Upper lobe of right lung (tissue), 1 donor: ENCODE results near the gene PRLH. TPM values are rescaled to one million over a fixed set of nuclear protein-coding genes. Genes with fewer than 3 reads are reported as not detected.

Experiments used
- ATAC-seq: fragments of 200-7000 bp; cut with Tn5 transposase; one replicate; pipeline ENCODE4 v1.9.1; 2020; ENCODE audit warnings: mild to moderate bottlenecking, moderate library complexity
- DNase-seq: peaks from one replicate; pipeline ENCODE4 v3.0.0-alpha.2; 2020
- H3K27ac ChIP-seq: fragments of 200-600 bp; one replicate; pipeline ENCODE4 v1.8.0; 2022
- H3K27me3 ChIP-seq: fragments of 200-600 bp; one replicate; pipeline ENCODE4 v1.8.0; 2022; ENCODE audit warnings: mild to moderate bottlenecking
- H3K36me3 ChIP-seq: fragments of 200-600 bp; one replicate; pipeline ENCODE4 v1.8.0; 2022
- H3K4me1 ChIP-seq: fragments of 200-600 bp; one replicate; pipeline ENCODE4 v1.8.0; 2022
- H3K4me3 ChIP-seq: fragments of 200-600 bp; one replicate; pipeline ENCODE4 v1.8.0; 2022; ENCODE audit warnings: mild to moderate bottlenecking
- H3K9me3 ChIP-seq: fragments of 200-600 bp; one replicate; pipeline ENCODE4 v1.8.0; 2022
- intact Hi-C: fragments of 100-400 bp; cut with DNase I; formaldehyde crosslinking; loops from one replicate; pipeline ENCODE4 v1.11.0; 2022
- total RNA-seq: library from RNA; stranded (reverse); fragmentation: NEBNext Ultra II Directional; extraction: Animal tissue kit (Norgen Biotek cat#: 25700); gene quantifications from one replicate; pipeline ENCODE4 v1.2.1, GENCODE V29; 2021
- TF ChIP-seq, protein P1 (sequence below): fragments of 200-600 bp; IDR thresholded peaks from one replicate; pipeline ENCODE4 v1.8.0; 2022; ENCODE audit warnings: antibody characterized with exemption
- donor health status: DM: no; HTN: yes; CAD: no; lungs with severe emphysema.

The PRLH gene
- total RNA-seq, 1 donor from 2014 or later = not detected

DNA sequence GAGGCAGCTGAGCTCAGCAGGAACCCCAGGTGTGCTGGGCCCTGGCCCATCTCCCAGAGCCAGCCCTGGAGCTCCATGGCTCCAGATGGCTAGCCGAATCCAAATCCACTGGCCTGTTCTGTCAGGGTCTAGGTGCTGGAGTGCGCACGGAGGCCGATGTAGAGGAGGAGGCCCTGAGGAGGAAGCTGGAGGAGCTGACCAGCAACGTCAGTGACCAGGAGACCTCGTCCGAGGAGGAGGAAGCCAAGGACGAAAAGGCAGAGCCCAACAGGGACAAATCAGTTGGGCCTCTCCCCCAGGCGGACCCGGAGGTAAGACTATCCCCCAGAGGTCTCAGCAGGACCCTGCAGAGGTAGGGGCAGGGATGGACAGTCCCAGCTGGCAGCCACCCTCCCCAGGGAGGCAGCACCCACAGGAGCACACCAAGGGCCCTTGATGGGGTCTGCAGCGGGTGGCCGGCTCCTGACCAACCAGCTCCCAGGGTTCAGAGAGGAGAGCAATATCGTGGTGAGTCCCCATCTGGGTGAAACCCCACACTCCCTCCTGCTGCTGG, 26.1 kb upstream of the PRLH start:
- ATAC-seq (peak; percentile 5), DNase-seq (no peak)
- H3K27ac ChIP-seq = no peak overlapping the region

DNA sequence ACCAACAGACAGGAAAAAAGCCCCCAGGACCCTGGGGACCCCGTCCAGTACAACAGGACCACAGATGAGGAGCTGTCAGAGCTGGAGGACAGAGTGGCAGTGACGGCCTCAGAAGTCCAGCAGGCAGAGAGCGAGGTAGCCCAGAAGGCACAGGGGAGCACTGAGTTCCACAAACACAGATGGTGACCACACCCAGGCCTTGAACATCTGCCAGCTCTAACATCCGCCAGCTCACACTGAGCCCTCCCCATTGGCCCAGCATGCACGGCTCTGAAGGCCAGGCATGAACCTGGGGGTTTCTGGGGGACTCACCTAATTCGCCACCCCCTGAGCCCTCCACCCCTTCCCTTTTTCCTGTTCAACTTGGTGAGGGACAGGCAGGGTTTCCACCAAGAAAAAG, 25.6 kb upstream of the PRLH start:
- H3K4me3 ChIP-seq = no peak overlapping the region
- TF ChIP-seq, protein P1, sequence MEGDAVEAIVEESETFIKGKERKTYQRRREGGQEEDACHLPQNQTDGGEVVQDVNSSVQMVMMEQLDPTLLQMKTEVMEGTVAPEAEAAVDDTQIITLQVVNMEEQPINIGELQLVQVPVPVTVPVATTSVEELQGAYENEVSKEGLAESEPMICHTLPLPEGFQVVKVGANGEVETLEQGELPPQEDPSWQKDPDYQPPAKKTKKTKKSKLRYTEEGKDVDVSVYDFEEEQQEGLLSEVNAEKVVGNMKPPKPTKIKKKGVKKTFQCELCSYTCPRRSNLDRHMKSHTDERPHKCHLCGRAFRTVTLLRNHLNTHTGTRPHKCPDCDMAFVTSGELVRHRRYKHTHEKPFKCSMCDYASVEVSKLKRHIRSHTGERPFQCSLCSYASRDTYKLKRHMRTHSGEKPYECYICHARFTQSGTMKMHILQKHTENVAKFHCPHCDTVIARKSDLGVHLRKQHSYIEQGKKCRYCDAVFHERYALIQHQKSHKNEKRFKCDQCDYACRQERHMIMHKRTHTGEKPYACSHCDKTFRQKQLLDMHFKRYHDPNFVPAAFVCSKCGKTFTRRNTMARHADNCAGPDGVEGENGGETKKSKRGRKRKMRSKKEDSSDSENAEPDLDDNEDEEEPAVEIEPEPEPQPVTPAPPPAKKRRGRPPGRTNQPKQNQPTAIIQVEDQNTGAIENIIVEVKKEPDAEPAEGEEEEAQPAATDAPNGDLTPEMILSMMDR = no peak
- H3K27ac ChIP-seq = no peak overlapping the region
- no peak for DNase-seq
- intact Hi-C loops = no loop called here
- H3K9me3 ChIP-seq = no peaks in the 10 kb centered on the region
- ATAC-seq = peak; percentile 62
- peaks cover 4% of the 10 kb centered on the region for H3K4me1 ChIP-seq
- peaks cover 34% of the 10 kb centered on the region for H3K36me3 ChIP-seq
- no peaks in the 10 kb centered on the region for H3K27me3 ChIP-seq

More for the DNA sequence above, 26.1 kb upstream of the PRLH start:
- intact Hi-C loops = no loop called here
- Histone ChIP-seq H3K27me3 (no peaks in the 10 kb centered on the region), H3K4me3 (no peak overlapping the region), H3K9me3 (no peaks in the 10 kb centered on the region), H3K4me1 (peaks cover 4% of the 10 kb centered on the region), H3K36me3 (peaks cover 40% of the 10 kb centered on the region)
- TF ChIP-seq, protein P1 = no peak

DNA sequence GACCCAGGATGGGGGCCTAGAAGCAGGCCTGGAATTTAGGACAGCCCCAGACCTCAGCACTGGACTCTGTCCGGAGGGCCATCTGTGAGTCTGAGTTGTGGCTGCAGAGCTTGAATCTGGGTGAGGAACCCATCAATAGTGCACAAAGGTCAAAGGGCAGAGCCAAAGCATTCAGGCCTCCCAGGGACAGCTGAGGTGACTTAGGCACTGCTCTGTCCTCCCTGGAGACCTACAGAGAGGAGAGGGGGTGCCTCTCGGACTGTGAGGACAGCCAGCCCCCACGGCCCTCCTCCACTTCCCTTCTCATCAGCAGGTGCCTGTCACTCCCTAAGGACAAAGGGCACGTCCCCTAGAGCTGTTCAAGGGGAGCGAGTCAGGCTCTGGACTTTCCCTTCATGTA, 25.1 kb upstream of the PRLH start:
- Histone ChIP-seq H3K27ac (no peak overlapping the region), H3K4me1 (peaks cover 4% of the 10 kb centered on the region), H3K27me3 (no peaks in the 10 kb centered on the region), H3K9me3 (no peaks in the 10 kb centered on the region), H3K36me3 (peaks cover 32% of the 10 kb centered on the region), H3K4me3 (no peak overlapping the region)
- intact Hi-C loops = no loop called here
- no peak for ATAC-seq
- no peak for DNase-seq
- TF ChIP-seq, protein P1 = no peak

DNA sequence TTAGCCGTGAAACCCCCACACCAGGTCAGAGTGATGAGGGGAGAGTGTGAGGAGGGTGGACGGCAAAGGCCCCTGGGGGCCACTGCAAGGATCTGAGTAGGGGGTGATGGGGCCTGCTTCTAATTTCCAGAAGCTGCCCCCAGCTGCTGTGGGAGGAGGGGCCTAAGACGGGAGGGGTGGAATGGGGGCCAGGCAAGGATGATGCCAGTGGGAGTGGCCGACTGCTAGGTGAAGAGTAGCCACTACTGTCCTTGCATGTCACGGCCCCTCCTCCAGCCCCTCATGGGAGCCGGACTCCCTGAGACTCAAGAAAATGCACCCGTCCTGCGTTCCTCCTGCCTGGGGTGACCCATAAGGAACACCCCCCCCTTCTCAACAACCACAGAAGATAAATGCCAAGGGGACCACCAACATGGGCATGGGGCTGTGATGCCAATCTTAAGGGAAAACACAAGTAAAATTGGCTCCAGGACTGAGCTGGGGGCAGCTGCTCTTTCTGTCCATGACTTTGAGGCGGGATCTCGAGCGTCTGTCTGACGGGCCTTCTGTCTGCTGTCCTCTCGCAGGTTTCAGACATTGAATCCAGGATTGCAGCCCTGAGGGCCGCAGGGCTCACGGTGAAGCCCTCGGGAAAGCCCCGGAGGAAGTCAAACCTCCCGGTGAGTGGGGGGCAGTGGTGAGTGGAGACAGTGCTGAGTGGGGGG, 24.2 kb upstream of the PRLH start:
- H3K9me3 ChIP-seq = no peaks in the 10 kb centered on the region

DNA sequence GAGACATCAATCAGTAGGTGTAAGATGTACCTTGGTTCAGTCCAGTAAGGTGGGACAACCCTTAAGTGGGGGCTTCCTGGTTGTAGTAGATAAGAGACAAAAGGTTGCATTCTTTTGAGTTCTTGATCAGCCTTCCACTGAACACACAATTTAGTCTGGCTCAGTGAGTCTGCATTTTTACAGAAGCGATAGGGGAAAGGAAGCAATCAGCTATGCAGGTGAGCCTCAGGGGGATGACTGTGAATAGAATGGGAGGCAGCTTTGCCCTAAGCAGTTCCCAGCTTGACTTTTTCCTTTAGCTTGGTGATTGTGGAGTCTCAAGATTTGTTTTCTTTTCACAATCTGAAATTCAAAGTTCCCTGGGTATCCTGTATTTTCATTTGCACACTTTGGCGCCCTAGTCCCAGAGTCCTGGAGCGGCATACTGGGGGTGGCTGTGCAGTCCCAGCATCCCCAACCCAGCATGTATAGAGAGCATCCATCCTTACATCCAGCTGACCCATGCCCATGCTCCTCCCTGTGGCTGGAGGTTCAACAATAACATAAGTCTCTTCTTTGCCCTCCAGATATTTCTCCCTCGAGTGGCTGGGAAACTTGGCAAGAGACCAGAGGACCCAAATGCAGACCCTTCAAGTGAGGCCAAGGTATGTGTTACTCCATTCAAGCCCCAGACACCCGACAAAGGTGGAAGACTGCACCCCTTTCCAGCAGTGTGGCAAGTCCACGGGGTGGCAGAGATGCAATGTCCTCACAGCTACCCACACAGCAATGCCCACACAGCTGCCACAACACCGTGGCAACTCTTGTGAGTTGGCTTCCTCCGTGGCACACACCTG, 20.1 kb upstream of the PRLH start:
- Histone ChIP-seq H3K27ac (no peak overlapping the region), H3K4me1 (peaks cover 7% of the 10 kb centered on the region), H3K9me3 (no peaks in the 10 kb centered on the region), H3K36me3 (peaks cover 37% of the 10 kb centered on the region), H3K27me3 (no peaks in the 10 kb centered on the region), H3K4me3 (no peak overlapping the region)
- intact Hi-C loops = no loop called here
- peak; percentile 3 for ATAC-seq
- TF ChIP-seq, protein P1 = no peak
- no peak for DNase-seq

More for the DNA sequence above, 24.2 kb upstream of the PRLH start:
- intact Hi-C loops = no loop called here
- H3K4me1 ChIP-seq = peaks cover 7% of the 10 kb centered on the region
- H3K27ac ChIP-seq = no peak overlapping the region
- no peak overlapping the region for H3K4me3 ChIP-seq
- no peaks in the 10 kb centered on the region for H3K27me3 ChIP-seq
- TF ChIP-seq, protein P1 = no peak
- no peak for DNase-seq
- peaks cover 34% of the 10 kb centered on the region for H3K36me3 ChIP-seq
- no peak for ATAC-seq
